HepG2 (cell line): ENCODE results near the gene ZDHHC7. TPM values are rescaled to one million over a fixed set of nuclear protein-coding genes. Genes with fewer than 3 reads are reported as not detected.

ENCODE experiments used
- FOSL2 ChIP-seq: sonication (generic); formaldehyde crosslinking; IDR thresholded peaks from 2 replicates; pipeline ENCODE4 v1.4.0; 2020; ENCODE audit warnings: missing genetic modification reagents
- IRF9 ChIP-seq: sonication (generic); formaldehyde crosslinking; IDR thresholded peaks from 2 replicates; pipeline ENCODE4 v1.8.0; 2022; ENCODE audit warnings: missing genetic modification reagents, mild to moderate bottlenecking, borderline replicate concordance
- KDM5B ChIP-seq: sonication (generic); formaldehyde crosslinking; IDR thresholded peaks from 2 replicates; pipeline ENCODE4 v1.4.0; 2020; ENCODE audit warnings: missing genetic modification reagents, mild to moderate bottlenecking, borderline replicate concordance
- NCOA5 ChIP-seq: sonication (generic); formaldehyde crosslinking; IDR thresholded peaks from 2 replicates; pipeline ENCODE4 v1.4.0; 2020; ENCODE audit warnings: missing genetic modification reagents
- NR2F6 ChIP-seq, 2 experiments: IDR thresholded peaks; 2 replicates each; pipeline ENCODE4 v1.6.1; 2016; ENCODE audit warnings: antibody characterized with exemption in 1 of 2, mild to moderate bottlenecking in 1 of 2
- NRL ChIP-seq: sonication (generic); formaldehyde crosslinking; IDR thresholded peaks from 2 replicates; pipeline ENCODE4 v1.5.0; 2020; ENCODE audit warnings: missing genetic modification reagents, mild to moderate bottlenecking, moderate library complexity, borderline replicate concordance
- TGIF2 ChIP-seq: IDR thresholded peaks from 2 replicates; pipeline ENCODE4 v1.6.1; 2016; ENCODE audit warnings: control low read depth, missing compliant biosample characterization
- TIGD3 ChIP-seq: sonication (generic); formaldehyde crosslinking; IDR thresholded peaks from 2 replicates; pipeline ENCODE4 v1.5.1; 2020; ENCODE audit warnings: mild to moderate bottlenecking, missing genetic modification reagents, borderline replicate concordance
- XRCC5 ChIP-seq: fragments of 200-400 bp; formaldehyde crosslinking; optimal IDR thresholded peaks from 2 replicates; pipeline ENCODE3; 2017; ENCODE audit warnings: mild to moderate bottlenecking, low read length
- ZBTB7A ChIP-seq: sonication (generic); formaldehyde crosslinking; IDR thresholded peaks from 2 replicates; pipeline ENCODE4 v1.8.0; 2022; ENCODE audit warnings: mild to moderate bottlenecking, missing genetic modification reagents
- ZFX ChIP-seq: sonication (generic); formaldehyde crosslinking; IDR thresholded peaks from 2 replicates; pipeline ENCODE4 v1.4.0; 2020; ENCODE audit warnings: mild to moderate bottlenecking, low read depth, missing genetic modification reagents, moderate library complexity
- ZNF331 ChIP-seq: sonication (generic); formaldehyde crosslinking; IDR thresholded peaks from 2 replicates; pipeline ENCODE4 v1.4.0; 2020; ENCODE audit warnings: missing genetic modification reagents
- ZNF788 ChIP-seq: sonication (generic); formaldehyde crosslinking; IDR thresholded peaks from 2 replicates; pipeline ENCODE4 v1.5.0; 2020; ENCODE audit warnings: mild to moderate bottlenecking, missing genetic modification reagents, borderline replicate concordance
- polyA plus RNA-seq, 8 experiments: library from polyadenylated mRNA; depleted of rRNA in 3 of 8; stranded (reverse) in 7 of 8; unstranded in 1 of 8; fragments of >200 nt; fragmentation: Illumina TruSeq in 4 of 8; extraction: Trizol in 4 of 8; gene quantifications; 2 replicates each; pipeline versions ENCODE4 v1.2.1 to v1.2.3, GENCODE V29; 2011 to 2016; ENCODE audit warnings: low read depth in 4 of 8, missing spikeins in 1 of 8, mixed read lengths in 1 of 8; ENCODE audit not compliant: insufficient read depth in 1 of 8
- total RNA-seq, 5 experiments: library from RNA; depleted of rRNA; stranded (reverse); fragments of >200 nt; fragmentation: Illumina TruSeq; extraction: Trizol; gene quantifications; 2 replicates each; pipeline ENCODE4 v1.2.3, GENCODE V29; 2016; ENCODE audit warnings: low read depth in 1 of 5

ZDHHC7 gene
- total and polyA plus RNA-seq, 2 of the 13 experiments (the other 11 are each of a cell fraction or from before 2014, with no cell fraction given): 46.8 to 67.6 TPM

GRCh38 chr16:84970447-84971127 lies 40.7 kb downstream of the ZDHHC7 start (continued):
- no peak for TF ChIP-seq NR2F6 (IDR thresholded peaks at IDR 0.05)
- peak; percentile 17; the same call in 1 of the 2 replicates for TF ChIP-seq NR2F6 (CRISPR knock-in tag; IDR thresholded peaks at IDR 0.05)
- peak; percentile 78; the same call in 1 of the 2 replicates for TF ChIP-seq ZNF788 (CRISPR knock-in tag)
- TF ChIP-seq ZNF331: no peak
- peak; percentile 72 for TF ChIP-seq NRL
- TF ChIP-seq TGIF2 (CRISPR knock-in tag): no peak
- TF ChIP-seq ZBTB7A (CRISPR knock-in tag): peak; percentile 81; the same call in 1 of the 2 replicates
- no peak for TF ChIP-seq TIGD3 (CRISPR knock-in tag)
- peak; percentile 26; the same call in 1 of the 2 replicates for TF ChIP-seq ZFX (CRISPR knock-in tag)
- peak; percentile 72 for TF ChIP-seq XRCC5
- TF ChIP-seq KDM5B (CRISPR knock-in tag): no peak
- peak; percentile 66; the same call in 1 of the 2 replicates for TF ChIP-seq IRF9 (CRISPR knock-in tag)
- TF ChIP-seq FOSL2 (CRISPR knock-in tag): 0 out of 2 replicates have a peak, but pooled peaks have one; percentile 29
- no peak for TF ChIP-seq NCOA5 (CRISPR knock-in tag)
